Measurements from ENCODE around the gene HSPH1.

Gene HSPH1

DNA sequence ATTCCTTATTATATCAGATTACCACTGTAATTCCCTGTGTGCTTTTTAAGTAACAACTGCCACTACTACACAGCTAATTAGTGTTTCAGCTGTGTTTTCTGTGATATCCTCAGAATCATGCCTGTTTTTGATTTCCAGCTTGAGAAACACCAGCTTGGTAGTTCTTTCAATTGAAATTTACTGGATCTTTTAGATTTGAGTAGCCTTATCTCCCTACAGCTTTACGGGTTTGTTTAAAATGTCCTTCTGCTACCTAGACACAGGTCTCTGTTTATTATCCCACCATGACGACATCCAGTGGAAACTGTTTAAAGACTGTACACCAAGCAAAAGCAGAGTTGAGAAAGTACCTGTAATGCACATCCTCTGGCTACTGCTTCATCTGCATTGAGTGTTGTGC, 12.1 kb downstream of the HSPH1 start:
- peaks cover 90% of the 10 kb centered on the region for H3K36me3 ChIP-seq (ENCODE audit: insufficient read depth, insufficient read length, low read length)
- H3K27me3 ChIP-seq (ENCODE audit: insufficient read depth, insufficient read length), result no peaks in the 10 kb centered on the region
- no peak for DNase-seq (ENCODE audit: low read depth, low spot score)
- H3K4me3 ChIP-seq (ENCODE audit: insufficient read length, low read depth), result no peak overlapping the region
- TF ChIP-seq ZNF274 (IDR thresholded peaks at IDR 0.05; ENCODE audit: low read depth, low read length) (no peak), YY1 (IDR thresholded peaks at IDR 0.05; ENCODE audit: insufficient read depth, insufficient read length) (no peak)
- no peak overlapping the region for H3K9ac ChIP-seq (ENCODE audit: insufficient read length, low read depth)
- H3K4me1 ChIP-seq (ENCODE audit: insufficient read depth, insufficient read length), result no peaks in the 10 kb centered on the region
- H3K9me3 ChIP-seq (ENCODE audit: insufficient read depth, low read length), result no peaks in the 10 kb centered on the region

DNA sequence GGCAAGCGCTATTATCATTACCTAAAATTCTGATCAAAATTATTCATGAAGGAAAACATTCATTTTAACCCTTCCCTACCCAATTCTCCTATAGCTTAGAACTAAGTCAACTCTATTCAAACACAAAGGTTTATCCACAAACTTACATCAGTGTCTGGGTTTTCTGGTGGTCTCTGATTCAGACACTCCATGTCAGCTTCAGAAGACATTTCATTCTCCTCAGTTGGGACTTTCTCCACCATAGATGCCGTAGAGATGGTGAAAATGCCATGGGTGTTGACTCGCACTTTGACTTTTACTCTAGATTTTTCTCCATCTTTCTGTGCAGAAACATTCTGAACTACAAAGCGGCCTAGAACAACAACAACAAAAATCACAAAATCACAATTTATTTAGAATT, 16.3 kb downstream of the HSPH1 start:
- DNase-seq (ENCODE audit: low read depth, low spot score), result no peak
- Histone ChIP-seq H3K36me3 (ENCODE audit: insufficient read depth, insufficient read length, low read length) (peaks cover 88% of the 10 kb centered on the region), H3K27me3 (ENCODE audit: insufficient read depth, insufficient read length) (no peaks in the 10 kb centered on the region), H3K4me3 (ENCODE audit: insufficient read length, low read depth) (no peak overlapping the region), H3K4me1 (ENCODE audit: insufficient read depth, insufficient read length) (no peaks in the 10 kb centered on the region), H3K9me3 (ENCODE audit: insufficient read depth, low read length) (no peaks in the 10 kb centered on the region), H3K9ac (ENCODE audit: insufficient read length, low read depth) (no peak overlapping the region)
- no peak for TF ChIP-seq SUZ12 (IDR thresholded peaks at IDR 0.05; ENCODE audit: extremely low read depth, insufficient read depth, insufficient read length)
- no peak for TF ChIP-seq YY1 (IDR thresholded peaks at IDR 0.05; ENCODE audit: insufficient read depth, insufficient read length)

DNA sequence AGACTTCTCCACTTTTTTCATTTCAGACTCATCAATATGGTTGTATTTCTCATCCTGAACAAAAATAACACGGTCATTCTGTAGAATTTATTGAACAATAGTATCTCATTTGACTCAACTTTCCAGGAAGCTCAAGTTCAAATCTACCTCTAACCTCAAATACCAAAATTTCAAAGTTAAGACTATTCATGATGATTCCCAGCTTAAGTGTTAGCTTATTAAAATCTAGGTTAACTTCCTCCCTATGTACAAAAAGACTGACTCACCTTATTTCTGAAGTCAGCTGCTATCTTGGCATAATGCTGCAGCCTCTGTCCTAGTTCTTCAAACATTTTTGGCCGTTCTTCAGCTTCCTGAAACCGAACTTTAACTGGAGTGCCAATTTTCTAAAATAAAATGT, 23.2 kb downstream of the HSPH1 start:
- TF ChIP-seq SUZ12 (IDR thresholded peaks at IDR 0.05; ENCODE audit: extremely low read depth, insufficient read depth, insufficient read length), result no peak
- no peak for TF ChIP-seq YY1 (IDR thresholded peaks at IDR 0.05; ENCODE audit: insufficient read depth, insufficient read length)
- TF ChIP-seq ZNF274 (IDR thresholded peaks at IDR 0.05; ENCODE audit: low read depth, low read length), result no peak
- H3K4me3 ChIP-seq (ENCODE audit: insufficient read length, low read depth), result no peak overlapping the region
- H3K9me3 ChIP-seq (ENCODE audit: insufficient read depth, low read length), result no peaks in the 10 kb centered on the region
- H3K9ac ChIP-seq (ENCODE audit: insufficient read length, low read depth), result no peak overlapping the region
- peaks cover 82% of the 10 kb centered on the region for H3K36me3 ChIP-seq (ENCODE audit: insufficient read depth, insufficient read length, low read length)
- H3K27me3 ChIP-seq (ENCODE audit: insufficient read depth, insufficient read length), result no peaks in the 10 kb centered on the region
- H3K4me1 ChIP-seq (ENCODE audit: insufficient read depth, insufficient read length), result no peaks in the 10 kb centered on the region
- no peak for DNase-seq (ENCODE audit: low read depth, low spot score)

DNA sequence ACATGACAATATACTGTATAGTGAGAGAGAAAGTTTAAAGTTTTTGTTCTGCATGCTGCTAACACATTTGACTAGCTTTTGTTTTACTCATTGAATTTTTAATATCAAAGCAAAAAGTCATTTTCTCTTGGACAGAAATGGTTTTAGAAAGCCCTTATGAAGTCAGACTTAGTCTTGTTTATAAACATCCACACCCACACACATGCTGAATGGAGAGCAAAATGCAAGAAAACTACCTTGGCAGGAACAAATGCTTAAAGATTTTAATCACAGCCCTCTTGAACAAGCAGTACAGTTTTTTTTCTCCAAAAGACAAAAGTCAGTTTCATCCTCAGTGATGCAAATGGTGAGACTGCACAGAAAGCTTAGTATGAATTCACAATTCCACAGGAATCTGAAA, 25.0 kb downstream of the HSPH1 start:
- Histone ChIP-seq H3K4me1 (ENCODE audit: insufficient read depth, insufficient read length) (no peaks in the 10 kb centered on the region), H3K36me3 (ENCODE audit: insufficient read depth, insufficient read length, low read length) (peaks cover 65% of the 10 kb centered on the region), H3K9me3 (ENCODE audit: insufficient read depth, low read length) (no peaks in the 10 kb centered on the region), H3K27me3 (ENCODE audit: insufficient read depth, insufficient read length) (no peaks in the 10 kb centered on the region), H3K9ac (ENCODE audit: insufficient read length, low read depth) (no peak overlapping the region), H3K4me3 (ENCODE audit: insufficient read length, low read depth) (no peak overlapping the region)
- TF ChIP-seq YY1 (IDR thresholded peaks at IDR 0.05; ENCODE audit: insufficient read depth, insufficient read length), result no peak
- no peak for TF ChIP-seq ZNF274 (IDR thresholded peaks at IDR 0.05; ENCODE audit: low read depth, low read length)
- no peak for TF ChIP-seq SUZ12 (IDR thresholded peaks at IDR 0.05; ENCODE audit: extremely low read depth, insufficient read depth, insufficient read length)
- no peak for DNase-seq (ENCODE audit: low read depth, low spot score)

DNA sequence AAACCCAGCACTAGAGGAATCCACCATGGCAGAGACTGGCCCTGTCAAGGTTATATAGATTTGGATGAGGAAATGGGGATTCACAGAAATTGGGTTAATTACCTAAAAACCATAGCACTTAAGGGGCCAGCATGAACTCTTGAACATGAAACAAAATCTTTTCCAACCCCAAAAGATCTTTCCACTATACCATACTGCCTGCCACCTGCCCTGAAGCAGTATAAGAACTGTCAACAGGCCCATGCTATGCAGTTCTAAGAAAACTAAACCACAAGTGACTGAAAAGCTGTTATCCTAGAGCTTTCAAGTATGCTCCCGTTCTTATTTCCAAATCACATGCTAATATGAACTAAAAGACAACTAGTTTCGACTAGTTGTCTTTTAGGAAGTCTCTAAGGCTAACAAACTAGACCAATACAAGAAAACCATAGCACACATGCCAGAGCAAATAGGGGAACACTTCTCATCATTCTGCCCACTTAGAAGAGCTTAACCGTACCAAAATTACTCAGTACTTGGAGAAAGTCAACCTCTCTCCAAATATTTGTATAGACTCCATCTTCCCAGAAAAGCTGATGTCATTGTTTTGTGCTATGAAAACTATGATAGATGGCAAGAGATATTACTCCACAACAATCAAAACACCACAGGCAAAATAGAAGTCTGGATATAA, 27.5 kb downstream of the HSPH1 start:
- H3K4me1 ChIP-seq (ENCODE audit: insufficient read depth, insufficient read length), result peaks cover 3% of the 10 kb centered on the region
- no peaks in the 10 kb centered on the region for H3K27me3 ChIP-seq (ENCODE audit: insufficient read depth, insufficient read length)
- H3K36me3 ChIP-seq (ENCODE audit: insufficient read depth, insufficient read length, low read length), result peaks cover 41% of the 10 kb centered on the region
- no peak for DNase-seq (ENCODE audit: low read depth, low spot score)
- no peaks in the 10 kb centered on the region for H3K9me3 ChIP-seq (ENCODE audit: insufficient read depth, low read length)
- no peak overlapping the region for H3K9ac ChIP-seq (ENCODE audit: insufficient read length, low read depth)
- no peak overlapping the region for H3K4me3 ChIP-seq (ENCODE audit: insufficient read length, low read depth)
- no peak for TF ChIP-seq ZNF274 (IDR thresholded peaks at IDR 0.05; ENCODE audit: low read depth, low read length)

DNA sequence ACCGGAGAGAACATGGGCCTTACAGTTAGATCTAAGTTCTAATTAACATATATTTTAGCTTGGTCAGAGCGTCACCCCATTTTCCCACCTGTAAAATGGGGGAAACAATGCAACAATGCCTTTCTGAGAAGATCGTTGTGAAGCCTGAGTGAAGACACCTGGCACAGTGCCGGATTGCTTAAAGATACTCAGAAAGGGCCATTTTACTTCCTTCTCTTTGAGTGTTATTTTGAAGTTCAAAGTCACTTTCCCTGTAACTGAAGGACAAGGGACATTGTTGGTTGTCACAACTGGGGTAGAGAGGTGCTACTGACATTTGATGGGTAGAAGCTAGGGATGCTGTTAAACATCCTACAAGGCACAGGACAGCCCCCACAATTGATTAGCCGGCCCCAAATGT, 28.1 kb downstream of the HSPH1 start:
- H3K27me3 ChIP-seq (ENCODE audit: insufficient read depth, insufficient read length), result no peaks in the 10 kb centered on the region
- no peaks in the 10 kb centered on the region for H3K9me3 ChIP-seq (ENCODE audit: insufficient read depth, low read length)
- peaks cover 36% of the 10 kb centered on the region for H3K36me3 ChIP-seq (ENCODE audit: insufficient read depth, insufficient read length, low read length)
- no peak for TF ChIP-seq YY1 (IDR thresholded peaks at IDR 0.05; ENCODE audit: insufficient read depth, insufficient read length)
- no peak for TF ChIP-seq ZNF274 (IDR thresholded peaks at IDR 0.05; ENCODE audit: low read depth, low read length)
- no peak for TF ChIP-seq SUZ12 (IDR thresholded peaks at IDR 0.05; ENCODE audit: extremely low read depth, insufficient read depth, insufficient read length)
- peaks cover 3% of the 10 kb centered on the region for H3K4me1 ChIP-seq (ENCODE audit: insufficient read depth, insufficient read length)
- no peak for DNase-seq (ENCODE audit: low read depth, low spot score)
- no peak overlapping the region for H3K4me3 ChIP-seq (ENCODE audit: insufficient read length, low read depth)
- H3K9ac ChIP-seq (ENCODE audit: insufficient read length, low read depth), result no peak overlapping the region

DNA sequence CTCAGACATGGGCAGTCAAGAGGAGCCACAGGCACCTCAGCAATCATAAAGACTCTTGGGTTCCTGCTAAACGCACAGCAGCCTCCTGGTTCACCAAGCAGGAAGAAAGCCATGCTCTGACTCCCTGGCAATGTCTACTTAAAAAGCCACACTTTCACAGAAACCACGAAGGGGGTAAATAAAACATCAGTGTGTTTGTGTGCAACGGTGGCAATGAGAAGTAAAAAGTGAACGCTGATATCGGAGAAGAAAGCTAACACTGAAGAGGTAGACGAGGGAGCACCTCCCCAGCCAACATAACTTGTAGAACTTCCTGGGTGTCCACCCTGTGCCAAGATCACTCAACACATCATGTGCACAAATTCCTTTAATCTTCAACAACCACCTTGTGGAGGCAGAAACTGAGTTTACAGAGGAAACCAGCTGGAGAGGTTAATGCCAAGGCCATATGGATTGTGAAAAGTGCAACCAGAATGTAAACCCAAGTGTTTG, 30.2 kb downstream of the HSPH1 start:
- Histone ChIP-seq H3K9me3 (ENCODE audit: insufficient read depth, low read length) (no peaks in the 10 kb centered on the region), H3K36me3 (ENCODE audit: insufficient read depth, insufficient read length, low read length) (peaks cover 15% of the 10 kb centered on the region), H3K27me3 (ENCODE audit: insufficient read depth, insufficient read length) (no peaks in the 10 kb centered on the region), H3K9ac (ENCODE audit: insufficient read length, low read depth) (no peak overlapping the region), H3K4me3 (ENCODE audit: insufficient read length, low read depth) (no peak overlapping the region), H3K4me1 (ENCODE audit: insufficient read depth, insufficient read length) (peaks cover 3% of the 10 kb centered on the region)
- no peak for TF ChIP-seq ZNF274 (IDR thresholded peaks at IDR 0.05; ENCODE audit: low read depth, low read length)
- no peak for TF ChIP-seq SUZ12 (IDR thresholded peaks at IDR 0.05; ENCODE audit: extremely low read depth, insufficient read depth, insufficient read length)
- TF ChIP-seq YY1 (IDR thresholded peaks at IDR 0.05; ENCODE audit: insufficient read depth, insufficient read length), result no peak
- DNase-seq (ENCODE audit: low read depth, low spot score), result no peak

All from NT2/D1 (cell line).